ENCODE data around the gene ANAPC1.
"Not testable (repeated sequence)": the region's sequence is repeated elsewhere in the genome, so short reads cannot be mapped to it uniquely, and the experiment has no call there.

DNA sequence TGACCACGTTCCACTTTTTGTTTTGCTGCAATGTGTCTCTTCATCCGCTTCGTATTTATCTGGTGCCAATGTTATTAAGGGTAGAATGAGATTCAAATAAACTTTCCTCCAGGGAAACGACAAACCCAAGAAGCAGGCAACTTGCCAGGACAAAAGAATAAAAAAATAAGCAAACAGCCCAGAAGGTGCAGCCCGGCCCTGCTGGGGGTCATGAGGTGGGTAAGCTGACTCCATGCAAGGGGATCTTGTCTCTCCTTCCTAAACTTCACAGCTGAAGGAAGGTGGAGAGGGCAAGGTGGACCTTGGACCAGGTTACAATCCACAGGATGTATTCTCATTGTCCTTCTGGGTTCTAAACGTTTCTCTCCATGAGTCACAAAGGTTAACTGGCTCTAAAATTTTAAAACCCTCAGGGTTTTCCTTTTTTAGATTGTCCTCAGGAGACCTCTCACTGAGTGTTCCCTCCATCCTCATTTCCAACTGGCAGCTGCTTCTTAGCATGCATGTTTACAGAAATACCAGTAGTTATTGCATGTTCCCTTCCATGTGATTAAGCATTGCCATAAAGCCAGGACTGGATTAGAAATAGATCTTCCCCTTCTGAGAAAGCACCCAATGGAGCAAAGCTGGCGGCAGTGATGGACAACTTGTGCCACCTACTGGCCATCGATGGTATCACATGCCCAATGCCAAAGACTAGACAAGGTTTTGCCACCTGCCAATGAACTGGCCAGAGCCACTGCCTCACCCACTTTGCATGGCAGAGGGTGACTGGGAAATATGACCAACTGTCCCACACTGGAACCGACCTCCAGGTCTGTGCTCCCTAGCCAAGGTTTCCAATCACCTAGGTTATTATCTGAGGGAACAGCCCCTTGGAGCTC is 147.9 kb downstream of the ANAPC1 start:
- TF ChIP-seq, protein P1, sequence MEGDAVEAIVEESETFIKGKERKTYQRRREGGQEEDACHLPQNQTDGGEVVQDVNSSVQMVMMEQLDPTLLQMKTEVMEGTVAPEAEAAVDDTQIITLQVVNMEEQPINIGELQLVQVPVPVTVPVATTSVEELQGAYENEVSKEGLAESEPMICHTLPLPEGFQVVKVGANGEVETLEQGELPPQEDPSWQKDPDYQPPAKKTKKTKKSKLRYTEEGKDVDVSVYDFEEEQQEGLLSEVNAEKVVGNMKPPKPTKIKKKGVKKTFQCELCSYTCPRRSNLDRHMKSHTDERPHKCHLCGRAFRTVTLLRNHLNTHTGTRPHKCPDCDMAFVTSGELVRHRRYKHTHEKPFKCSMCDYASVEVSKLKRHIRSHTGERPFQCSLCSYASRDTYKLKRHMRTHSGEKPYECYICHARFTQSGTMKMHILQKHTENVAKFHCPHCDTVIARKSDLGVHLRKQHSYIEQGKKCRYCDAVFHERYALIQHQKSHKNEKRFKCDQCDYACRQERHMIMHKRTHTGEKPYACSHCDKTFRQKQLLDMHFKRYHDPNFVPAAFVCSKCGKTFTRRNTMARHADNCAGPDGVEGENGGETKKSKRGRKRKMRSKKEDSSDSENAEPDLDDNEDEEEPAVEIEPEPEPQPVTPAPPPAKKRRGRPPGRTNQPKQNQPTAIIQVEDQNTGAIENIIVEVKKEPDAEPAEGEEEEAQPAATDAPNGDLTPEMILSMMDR (IDR thresholded peaks at IDR 0.05): peak in 1 of 4 experiments; percentile 80
- not testable (repeated sequence) for TF ChIP-seq POLR2A (IDR thresholded peaks at IDR 0.05)
- peak in 3 of 4 donors; percentile 50 to 73 (median 54) for TF ChIP-seq POLR2AphosphoS5 (IDR thresholded peaks at IDR 0.05)
